Heart right ventricle (tissue), 16 donors: ENCODE measurements around the gene PGAM1. TPM values are rescaled to one million over a fixed set of nuclear protein-coding genes. Genes with fewer than 3 reads are reported as not detected.

Experiments
- ATAC-seq, 8 donors: fragments of 200-7000 bp; cut with Tn5 transposase; one replicate each; pipeline ENCODE4 v1.9.1; 2020; ENCODE audit warnings: mild to moderate bottlenecking in 8 of 8, moderate library complexity in 8 of 8, moderate number of reproducible peaks in 1 of 8
- DNase-seq, 2 donors: peaks; one replicate each; pipeline ENCODE4 v3.0.0-alpha.2; 2020
- H3K27ac ChIP-seq, 10 donors: fragments of 200-600 bp; sonication (generic) in 2 of 10; one replicate each; pipeline versions ENCODE4 v1.5.0 to v1.8.0; 2020 to 2022; ENCODE audit warnings: mild to moderate bottlenecking in 3 of 10
- H3K27me3 ChIP-seq, 7 donors: fragments of 200-600 bp; one replicate each; pipeline ENCODE4 v1.8.0; 2021 to 2022; ENCODE audit warnings: mild to moderate bottlenecking in 2 of 7
- H3K36me3 ChIP-seq, 9 donors: fragments of 200-600 bp; sonication (generic) in 1 of 9; one replicate each; pipeline versions ENCODE4 v1.5.0 to v1.8.0; 2020 to 2022; ENCODE audit warnings: mild to moderate bottlenecking in 2 of 9
- H3K4me1 ChIP-seq, 9 donors: fragments of 200-600 bp; sonication (generic) in 1 of 9; one replicate each; pipeline versions ENCODE4 v1.5.0 to v1.8.0; 2020 to 2022; ENCODE audit warnings: mild to moderate bottlenecking in 4 of 9
- H3K4me3 ChIP-seq, 10 donors: fragments of 200-600 bp; sonication (generic) in 2 of 10; one replicate each; pipeline versions ENCODE4 v1.5.0 to v1.8.0; 2020 to 2022; ENCODE audit warnings: mild to moderate bottlenecking in 7 of 10, moderate library complexity in 2 of 10
- H3K9me3 ChIP-seq, 11 donors: fragments of 200-600 bp in 10 of 11; sonication (generic) in 2 of 11; one replicate each; pipeline versions ENCODE4 v1.5.0 to v1.8.0; 2013 to 2022; ENCODE audit warnings: mild to moderate bottlenecking in 2 of 11, control low read depth in 1 of 11, moderate library complexity in 1 of 11
- WGBS, 2 donors: extraction: QIAGEN DNeasy Blood & Tissue Kit; methylation state at CpG; one replicate each; pipeline ENCODE4 v1.1.7; 2013; ENCODE audit warnings: inconsistent platforms in 1 of 2; 5-methylcytosine and 5-hydroxymethylcytosine counted together
- intact Hi-C, 10 donors: fragments of 100-400 bp; cut with DNase I; formaldehyde crosslinking; loops; one replicate each; pipeline versions ENCODE4 v1.11.1 to v1.14.2; 2022
- polyA plus RNA-seq, 2 donors: library from polyadenylated mRNA; stranded (reverse); fragments of 200-250 nt; gene quantifications; one replicate each; pipeline ENCODE4 v1.2.3, GENCODE V29; 2013
- total RNA-seq, 10 donors: library from RNA; stranded (reverse); fragmentation: NEBNext Ultra II Directional in 3 of 10; extraction: Animal tissue kit (Norgen Biotek cat#: 25700) in 3 of 10; gene quantifications; one replicate each; pipeline versions ENCODE4 v1.2.1 to v1.2.4, GENCODE V29; 2021 to 2023
- TF ChIP-seq, protein P1 (sequence below), 9 donors: fragments of 200-600 bp; sonication (generic) in 2 of 9; IDR thresholded peaks; one replicate each; pipeline versions ENCODE4 v1.5.0 to v1.8.0; 2021 to 2022; ENCODE audit warnings: antibody characterized with exemption in 9 of 9, mild to moderate bottlenecking in 5 of 9, moderate library complexity in 1 of 9
- donor health status: Arrhythmogenic right ventricular cardiomyopathy.
- donor health status: ischemic (EF 13 %, LVEDD 7.1; RV severe dilation, severe dysfunction).
- donor health status: healthy with polysubstance abuse.
- donor health status: DM: no; HTN: yes; CAD: no.
- donor health status: DM: no; HTN: no; CAD: no.
- donor health status: ischemic (EF 25% LVEDD 6.9; RV normal size, moderate dysfunction).
- donor health status: ischemic (EF 25% LVEDD 5.7; RV mildly dilated, moderate dysfunction).
- donor health status: healthy.
- donor health status: DM: yes; HTN: yes; CAD: no.
- donor health status: Ischemic cardiomyopathy.
- donor health status: ischemic (EF 35%, LVEDD 5.7; RV mildly dilated, moderate dysfunction).
- donor health status: nonischemic (EF 11% LVEDD 7.7; RV severe dilation, severe dysfunction).
- donor health status: DM: yes; HTN: yes; CAD: no.
- donor health status: PGD.
- donor health status: ischemic (EF 29% LVEDD 5.4; RV normal size, mild dysfunction).
- donor health status: nonischemic (EF 23%, LVEDD 6.1; RV moderate dilation, normal function).

PGAM1 gene
- total and polyA plus RNA-seq, 12 donors = 21.5 to 389 (median 246) TPM

DNA sequence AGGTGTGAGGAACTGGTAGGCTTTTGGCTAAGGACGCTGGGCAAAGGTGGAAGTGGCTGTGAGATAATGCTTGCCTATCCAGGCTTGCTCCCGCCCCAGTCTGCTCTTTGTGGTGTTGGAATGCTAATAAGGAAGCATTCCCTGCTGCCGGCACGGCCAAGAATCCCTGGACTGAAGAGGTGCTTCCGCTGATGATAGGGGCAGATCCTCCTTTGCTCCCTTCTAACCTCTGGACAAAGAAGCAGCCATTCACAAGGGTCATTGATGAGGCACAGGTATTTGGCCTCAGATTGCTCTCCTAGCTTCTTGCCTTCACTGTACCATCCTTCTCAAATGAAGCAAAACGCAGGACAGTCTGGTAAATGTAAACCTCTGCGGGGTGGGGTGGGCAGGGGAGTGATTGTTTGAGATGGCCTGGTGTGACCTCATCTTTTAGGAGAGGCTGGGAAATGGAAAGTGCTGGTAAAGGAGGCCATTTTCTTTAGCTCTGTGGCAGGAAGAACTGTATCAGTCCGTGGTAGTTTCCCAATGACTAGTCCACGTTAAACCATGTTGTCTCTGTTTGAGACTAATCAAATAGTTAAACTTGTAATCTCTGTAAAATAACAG lies 1.7 kb downstream of the PGAM1 start:
- DNase-seq = no peak
- H3K4me1 ChIP-seq = peaks cover 0 to 61% (median 30%) of the 10 kb centered on the region in 9 donors
- H3K36me3 ChIP-seq = peaks cover 0 to 54% (median 18%) of the 10 kb centered on the region in 9 donors
- WGBS, 2 donors = 10% methylated on average over 9 of the region's 9 CpGs
- ATAC-seq = peak in 2 of 8 donors; percentile 7 to 26
- intact Hi-C loops = loop anchor here in 1 of 10 donors (10.0 kb wide), 1 partner anchor 207 kb away; the partner anchor contains the start of gene MORN4
- H3K27ac ChIP-seq = peak overlapping the region in 9 of 10 donors; percentile 26 to 94 (median 92)
- TF ChIP-seq, protein P1, sequence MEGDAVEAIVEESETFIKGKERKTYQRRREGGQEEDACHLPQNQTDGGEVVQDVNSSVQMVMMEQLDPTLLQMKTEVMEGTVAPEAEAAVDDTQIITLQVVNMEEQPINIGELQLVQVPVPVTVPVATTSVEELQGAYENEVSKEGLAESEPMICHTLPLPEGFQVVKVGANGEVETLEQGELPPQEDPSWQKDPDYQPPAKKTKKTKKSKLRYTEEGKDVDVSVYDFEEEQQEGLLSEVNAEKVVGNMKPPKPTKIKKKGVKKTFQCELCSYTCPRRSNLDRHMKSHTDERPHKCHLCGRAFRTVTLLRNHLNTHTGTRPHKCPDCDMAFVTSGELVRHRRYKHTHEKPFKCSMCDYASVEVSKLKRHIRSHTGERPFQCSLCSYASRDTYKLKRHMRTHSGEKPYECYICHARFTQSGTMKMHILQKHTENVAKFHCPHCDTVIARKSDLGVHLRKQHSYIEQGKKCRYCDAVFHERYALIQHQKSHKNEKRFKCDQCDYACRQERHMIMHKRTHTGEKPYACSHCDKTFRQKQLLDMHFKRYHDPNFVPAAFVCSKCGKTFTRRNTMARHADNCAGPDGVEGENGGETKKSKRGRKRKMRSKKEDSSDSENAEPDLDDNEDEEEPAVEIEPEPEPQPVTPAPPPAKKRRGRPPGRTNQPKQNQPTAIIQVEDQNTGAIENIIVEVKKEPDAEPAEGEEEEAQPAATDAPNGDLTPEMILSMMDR (IDR thresholded peaks at IDR 0.05) = no peak
- peak overlapping the region in 9 of 10 donors; percentile 59 to 95 (median 86) for H3K4me3 ChIP-seq
- H3K27me3 ChIP-seq = no peaks in the 10 kb centered on the region
- H3K9me3 ChIP-seq = no peaks in the 10 kb centered on the region

DNA sequence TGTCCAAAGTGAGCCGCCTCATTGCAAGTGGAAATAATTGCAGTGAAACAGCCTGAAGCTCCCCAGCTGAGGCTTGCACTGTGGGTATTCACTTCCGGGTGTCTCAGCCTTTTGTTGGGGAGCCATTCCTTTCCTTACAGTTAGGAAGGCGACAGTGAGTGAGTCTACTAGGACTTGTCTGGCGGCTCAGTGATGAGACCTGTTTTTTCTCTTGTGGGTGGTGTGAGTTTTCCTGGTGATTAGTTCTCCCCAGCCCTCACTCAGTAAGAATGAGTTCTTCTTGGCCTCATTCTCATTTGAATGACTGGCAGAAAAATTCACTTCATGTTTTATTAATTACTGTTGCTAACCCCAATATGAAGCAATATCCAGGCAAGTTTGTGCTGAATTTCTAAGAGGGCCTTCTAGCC lies 2.6 kb downstream of the PGAM1 start:
- WGBS, 2 donors = 47 to 57% methylated on average over 4 of the region's 4 CpGs
- H3K4me3 ChIP-seq = peak overlapping the region in 4 of 10 donors; percentile 71 to 95 (median 90)
- H3K27me3 ChIP-seq = no peaks in the 10 kb centered on the region
- H3K36me3 ChIP-seq = peaks cover 0 to 54% (median 18%) of the 10 kb centered on the region in 9 donors
- TF ChIP-seq, protein P1 (IDR thresholded peaks at IDR 0.05) = no peak
- H3K9me3 ChIP-seq = no peaks in the 10 kb centered on the region
- intact Hi-C loops = loop anchor here in 1 of 10 donors (10.0 kb wide), 1 partner anchor 206 kb away; the partner anchor contains the start of gene MORN4
- peaks cover 0 to 52% (median 30%) of the 10 kb centered on the region in 9 donors for H3K4me1 ChIP-seq
- ATAC-seq (no peak), DNase-seq (no peak)
- H3K27ac ChIP-seq = peak overlapping the region in 5 of 10 donors; percentile 86 to 94 (median 92)

DNA sequence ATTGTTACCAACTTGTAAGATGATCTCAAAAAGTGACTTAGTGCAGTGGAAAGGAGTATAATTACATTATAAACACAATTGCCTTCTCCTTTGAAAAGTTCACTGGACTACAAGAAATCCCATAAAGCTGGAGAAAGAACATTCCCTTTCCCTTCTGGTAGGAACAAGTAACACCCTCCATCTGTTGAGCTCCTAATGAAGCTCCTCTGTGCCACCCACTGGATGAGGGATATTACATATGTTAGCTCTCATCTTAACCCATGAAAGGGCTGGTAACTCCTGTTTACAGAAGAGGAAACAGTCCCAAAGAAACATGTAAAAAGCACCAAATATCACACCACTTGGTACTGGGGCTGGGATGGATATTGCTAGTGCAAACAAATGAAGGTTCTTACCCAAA lies 8.1 kb downstream of the PGAM1 start:
- peaks cover 0 to 93% (median 60%) of the 10 kb centered on the region in 9 donors for H3K36me3 ChIP-seq
- ATAC-seq = no peak
- intact Hi-C loops = no loop called here

DNA sequence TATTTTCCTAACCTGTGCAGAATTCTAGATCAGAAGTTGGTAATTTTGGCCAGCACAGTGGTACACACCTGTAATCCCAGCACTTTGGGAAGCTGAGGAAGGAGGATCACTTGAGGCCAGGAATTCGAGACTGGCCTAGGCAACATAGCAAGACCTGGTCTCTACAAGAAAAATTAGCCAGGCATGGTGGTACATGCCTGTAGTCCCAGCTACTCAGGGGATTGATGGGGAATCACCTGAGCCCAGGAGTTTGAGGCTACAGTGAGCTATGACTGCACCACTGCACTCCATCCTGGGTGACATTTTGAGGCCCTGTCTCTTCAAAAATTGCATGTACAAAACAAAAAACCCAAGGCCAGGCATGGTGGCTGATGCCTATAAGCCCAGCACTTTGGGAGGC lies 8.6 kb downstream of the PGAM1 start:
- Histone ChIP-seq H3K27me3 (no peaks in the 10 kb centered on the region), H3K36me3 (peaks cover 0 to 93% (median 62%) of the 10 kb centered on the region in 9 donors), H3K4me3 (no peak overlapping the region), H3K27ac (no peak overlapping the region), H3K4me1 (peaks cover 0 to 6% (median 0%) of the 10 kb centered on the region in 9 donors), H3K9me3 (no peaks in the 10 kb centered on the region)
- TF ChIP-seq, protein P1 (IDR thresholded peaks at IDR 0.05) = no peak
- ATAC-seq (no peak), DNase-seq (no peak)
- 89 to 97% methylated on average over 1 of the region's 1 CpG for WGBS, 2 donors
- intact Hi-C loops = no loop called here

More for the DNA sequence above, 8.1 kb downstream of the PGAM1 start:
- H3K27ac ChIP-seq = no peak overlapping the region
- H3K27me3 ChIP-seq = no peaks in the 10 kb centered on the region
- no peaks in the 10 kb centered on the region for H3K9me3 ChIP-seq
- TF ChIP-seq, protein P1 (IDR thresholded peaks at IDR 0.05) = no peak
- H3K4me1 ChIP-seq = peaks cover 0 to 10% (median 0%) of the 10 kb centered on the region in 9 donors
- DNase-seq = no peak
- no peak overlapping the region for H3K4me3 ChIP-seq
